Lower leg skin (tissue), 4 donors: Measurements from ENCODE around the gene CDKL2. TPM values are rescaled to one million over a fixed set of nuclear protein-coding genes. Genes with fewer than 3 reads are reported as not detected.
A peak's percentile ranks its signal among the peaks of the same experiment; 100 is the strongest.
"Not testable (repeated sequence)": the region's sequence is repeated elsewhere in the genome, so short reads cannot be mapped to it uniquely, and the experiment has no call there.

ENCODE experiments used
- DNase-seq, 2 donors: peaks; one replicate each; pipeline ENCODE4 v3.0.0-alpha.2; 2019; ENCODE audit warnings: low spot score in 2 of 2
- H3K4me3 ChIP-seq: fragments of 200-600 bp; sonication (generic); 2 replicates; pipeline ENCODE4 v1.5.1; 2017; ENCODE audit warnings: mild to moderate bottlenecking, low read depth; ENCODE audit not compliant: poor library complexity, severe bottlenecking
- POLR2A ChIP-seq, 2 donors: fragments of 450-650 bp; IDR thresholded peaks; one replicate each; pipeline ENCODE4 v1.6.1; 2016 to 2017; ENCODE audit warnings: antibody characterized with exemption in 2 of 2, mild to moderate bottlenecking in 1 of 2, moderate library complexity in 1 of 2
- WGBS, 2 donors: methylation state at CpG; one replicate each; pipeline ENCODE4 v1.1.5; 2018; 5-methylcytosine and 5-hydroxymethylcytosine counted together
- intact Hi-C: fragments of 100-400 bp; cut with DNase I; formaldehyde crosslinking; loops from one replicate; pipeline ENCODE4 v1.15.0; 2023; ENCODE audit warnings: low total_unique reads
- total RNA-seq, 4 donors: library from RNA; depleted of rRNA; stranded (reverse); fragments of >200 nt; gene quantifications; one replicate each; pipeline ENCODE4 v1.1.0, GENCODE V29; 2016
- TF ChIP-seq, protein P1 (sequence below), 3 donors: fragments of 450-650 bp; IDR thresholded peaks; one replicate each; pipeline ENCODE4 v1.5.1; 2016; ENCODE audit warnings: antibody characterized with exemption in 3 of 3, mild to moderate bottlenecking in 3 of 3, moderate library complexity in 2 of 3

Gene CDKL2
- total RNA-seq, 4 donors from 2014 or later, result 0.17 to 2.5 (median 0.95) TPM

DNA sequence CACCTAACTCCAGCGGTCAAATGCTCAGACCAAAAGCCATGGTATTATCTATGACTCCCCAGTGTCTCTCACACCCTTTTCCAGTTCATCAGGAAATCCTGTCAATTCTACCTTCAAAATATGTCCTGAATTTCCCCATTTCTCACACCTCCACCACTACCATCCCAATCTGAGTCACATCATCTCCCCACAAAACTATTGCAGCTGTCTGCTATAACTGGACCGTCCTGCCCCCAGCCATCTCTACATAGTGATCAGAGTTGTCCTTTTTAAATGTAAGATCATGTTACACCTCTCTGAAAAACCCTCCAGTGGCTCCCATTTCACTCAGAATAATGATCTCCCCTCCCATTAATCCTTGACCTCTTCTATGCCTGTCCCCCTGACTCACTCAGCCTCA is 81.3 kb downstream of the CDKL2 start:
- 88 to 89% methylated on average over 2 of the region's 2 CpGs for WGBS, 2 donors
- no peak for TF ChIP-seq POLR2A (IDR thresholded peaks at IDR 0.05)
- TF ChIP-seq, protein P1, sequence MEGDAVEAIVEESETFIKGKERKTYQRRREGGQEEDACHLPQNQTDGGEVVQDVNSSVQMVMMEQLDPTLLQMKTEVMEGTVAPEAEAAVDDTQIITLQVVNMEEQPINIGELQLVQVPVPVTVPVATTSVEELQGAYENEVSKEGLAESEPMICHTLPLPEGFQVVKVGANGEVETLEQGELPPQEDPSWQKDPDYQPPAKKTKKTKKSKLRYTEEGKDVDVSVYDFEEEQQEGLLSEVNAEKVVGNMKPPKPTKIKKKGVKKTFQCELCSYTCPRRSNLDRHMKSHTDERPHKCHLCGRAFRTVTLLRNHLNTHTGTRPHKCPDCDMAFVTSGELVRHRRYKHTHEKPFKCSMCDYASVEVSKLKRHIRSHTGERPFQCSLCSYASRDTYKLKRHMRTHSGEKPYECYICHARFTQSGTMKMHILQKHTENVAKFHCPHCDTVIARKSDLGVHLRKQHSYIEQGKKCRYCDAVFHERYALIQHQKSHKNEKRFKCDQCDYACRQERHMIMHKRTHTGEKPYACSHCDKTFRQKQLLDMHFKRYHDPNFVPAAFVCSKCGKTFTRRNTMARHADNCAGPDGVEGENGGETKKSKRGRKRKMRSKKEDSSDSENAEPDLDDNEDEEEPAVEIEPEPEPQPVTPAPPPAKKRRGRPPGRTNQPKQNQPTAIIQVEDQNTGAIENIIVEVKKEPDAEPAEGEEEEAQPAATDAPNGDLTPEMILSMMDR (IDR thresholded peaks at IDR 0.05), result no peak
- no peak overlapping the region for H3K4me3 ChIP-seq
- no peak for DNase-seq
- intact Hi-C loops, result no loop called here

DNA sequence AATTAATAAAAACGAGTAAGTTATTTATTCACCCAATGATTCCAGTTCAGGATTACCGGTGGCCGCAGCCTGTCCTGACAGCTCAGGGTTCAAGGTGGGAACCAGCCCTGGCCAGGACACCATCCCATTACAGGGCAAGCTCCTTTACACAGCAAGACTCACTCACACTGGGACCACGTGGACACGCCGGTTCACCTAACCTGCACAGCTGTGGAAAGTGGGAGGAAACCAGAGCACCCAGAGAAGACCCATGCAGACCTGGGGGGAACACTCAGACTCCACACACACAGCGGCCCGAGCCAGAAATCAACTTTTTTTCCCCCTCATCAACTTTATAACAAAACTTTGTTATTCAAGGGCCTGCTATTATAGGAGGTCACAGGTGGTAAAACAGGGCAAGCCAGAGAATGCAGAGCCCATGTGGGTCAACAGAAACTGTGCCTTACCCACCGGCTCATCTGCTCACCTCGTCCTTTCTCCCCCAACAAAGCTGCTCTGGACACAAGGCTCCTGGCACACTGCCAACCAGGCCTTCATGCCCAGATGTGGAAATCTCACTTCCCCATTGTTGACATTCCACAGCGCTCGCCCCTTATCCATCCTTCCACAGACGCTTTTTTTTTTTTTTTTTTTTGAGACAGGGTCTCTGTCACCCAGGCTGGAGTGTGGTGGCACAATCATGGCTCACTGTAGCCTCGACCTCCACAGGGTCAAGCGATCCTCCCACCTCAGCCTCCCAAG is 82.5 kb downstream of the CDKL2 start:
- no peak for TF ChIP-seq POLR2A (IDR thresholded peaks at IDR 0.05)
- TF ChIP-seq, protein P1 (IDR thresholded peaks at IDR 0.05), result peak in 1 of 3 donors; percentile 42
- no peak overlapping the region for H3K4me3 ChIP-seq
- peak; percentile 17 to 86 for DNase-seq
- WGBS, 2 donors, result 78 to 79% methylated on average over 15 of the region's 15 CpGs
- intact Hi-C loops, result no loop called here

GRCh38 chr4:75545526-75545925 is 84.8 kb downstream of the CDKL2 start:
- no peak for TF ChIP-seq POLR2A (IDR thresholded peaks at IDR 0.05)
- TF ChIP-seq, protein P1 (IDR thresholded peaks at IDR 0.05), result no peak
- DNase-seq, result no peak
- intact Hi-C loops, result no loop called here
- 90 to 93% methylated on average over 5 of the region's 5 CpGs for WGBS, 2 donors
- no peak overlapping the region for H3K4me3 ChIP-seq

GRCh38 chr4:75544870-75545269 is 85.5 kb downstream of the CDKL2 start:
- intact Hi-C loops, result no loop called here
- DNase-seq, result no peak
- no peak overlapping the region for H3K4me3 ChIP-seq
- no peak for TF ChIP-seq POLR2A (IDR thresholded peaks at IDR 0.05)
- TF ChIP-seq, protein P1 (IDR thresholded peaks at IDR 0.05), result no peak
- 96 to 97% methylated on average over 3 of the region's 3 CpGs for WGBS, 2 donors

GRCh38 chr4:75544220-75544619 is 86.1 kb downstream of the CDKL2 start:
- intact Hi-C loops, H3K4me3 ChIP-seq, DNase-seq: not testable (repeated sequence)
- whole genome bisulfite sequencing, 2 donors, result 92 to 93% methylated on average over 8 of the region's 8 CpGs

DNA sequence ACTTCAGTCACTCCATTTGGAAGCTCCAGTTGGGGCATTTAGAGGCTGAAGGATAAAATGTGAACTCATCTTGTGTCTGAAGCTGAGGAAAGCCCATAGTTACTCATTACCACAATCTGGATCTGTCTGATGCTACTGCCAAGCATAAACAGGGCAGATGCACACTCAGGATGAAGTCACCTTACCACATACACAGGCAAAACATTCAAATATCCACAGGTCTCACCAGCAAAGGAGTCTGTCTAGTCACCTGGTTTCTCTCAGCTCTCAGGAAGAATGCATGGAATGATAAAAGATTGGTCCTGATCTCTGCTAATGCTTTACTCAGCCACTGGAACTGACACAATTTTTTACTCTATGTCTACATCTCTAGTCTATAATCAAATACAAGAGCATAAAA is 87.5 kb downstream of the CDKL2 start:
- TF ChIP-seq, protein P1 (IDR thresholded peaks at IDR 0.05), result no peak
- no peak for TF ChIP-seq POLR2A (IDR thresholded peaks at IDR 0.05)
- intact Hi-C loops, result no loop called here
- no peak for DNase-seq

GRCh38 chr4:75537308-75537707 is 93.0 kb downstream of the CDKL2 start:
- H3K4me3 ChIP-seq, DNase-seq, intact Hi-C loops: not testable (repeated sequence)
- 92 to 93% methylated on average over 6 of the region's 6 CpGs for WGBS, 2 donors

More for the DNA sequence above, 87.5 kb downstream of the CDKL2 start:
- H3K4me3 ChIP-seq, result no peak overlapping the region

- DNase-seq, intact Hi-C loops, H3K4me3 ChIP-seq: not testable (repeated sequence)
Observed at GRCh38 chr4:75533926-75534325, 96.4 kb downstream of the CDKL2 start.

DNA sequence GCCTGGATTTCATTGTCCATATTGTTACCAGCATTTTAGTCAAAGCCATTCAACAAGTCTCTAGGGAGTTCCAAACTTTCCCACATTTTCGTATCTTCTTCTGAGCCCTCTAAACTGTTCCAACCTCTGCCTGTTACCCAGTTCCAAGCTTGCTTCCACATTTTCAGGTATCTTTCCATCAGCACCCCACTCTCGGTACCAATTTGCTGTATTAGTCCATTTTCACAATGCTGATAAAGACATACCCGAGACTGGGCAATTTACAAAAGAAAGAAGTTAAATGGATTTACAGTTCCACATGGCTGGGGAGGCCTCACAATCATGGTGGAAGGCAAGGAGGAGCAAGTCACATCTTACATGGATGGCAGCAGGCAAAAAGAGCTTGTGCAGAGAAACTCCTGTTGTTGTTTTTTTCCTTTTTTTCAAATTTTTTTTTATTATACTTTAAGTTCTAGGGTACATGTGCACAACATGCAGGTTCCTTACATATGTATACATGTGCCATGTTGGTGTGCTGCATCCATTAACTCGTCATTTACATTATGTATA is 96.9 kb downstream of the CDKL2 start:
- DNase-seq, intact Hi-C loops, H3K4me3 ChIP-seq: not testable (repeated sequence)
- 96 to 99% methylated on average over 4 of the region's 4 CpGs for WGBS, 2 donors
